IMR-90 (cell line): ENCODE data around the gene PKD1. TPM values are rescaled to one million over a fixed set of nuclear protein-coding genes. Genes with fewer than 3 reads are reported as not detected.

Experiments used
- ATAC-seq: fragments of 200-7000 bp; cut with Tn5 transposase; 2 replicates; pipeline ENCODE4 v1.9.1; 2020; ENCODE audit warnings: low read depth, mild to moderate bottlenecking, moderate library complexity
- BruUV-seq: library from RNA; stranded (reverse); fragments of 400-500 nt; replicated peaks from 2 replicates; lab custom pipeline; 2021; lab: Mats Ljungman, UMichigan
- CTCF ChIA-PET: fragments of 300-600 bp; formaldehyde crosslinking; extraction: SDS; loops from one replicate; lab custom pipeline; 2021; ENCODE audit warnings: antibody characterized with exemption; lab: Yijun Ruan, JAX
- POLR2A ChIA-PET: fragments of 300-600 bp; sonication (Branson Sonifier 250); formaldehyde crosslinking; loops from one replicate; lab custom pipeline; 2022; ENCODE audit warnings: antibody characterized with exemption; ENCODE audit not compliant: unreplicated experiment; lab: Charles Lee
- DNase-seq: peaks from one replicate; pipeline ENCODE4 v3.0.0; 2013
- H2AFZ ChIP-seq: replicated peaks from 2 replicates; pipeline ENCODE3; 2013; ENCODE audit warnings: low read length, mild to moderate bottlenecking; ENCODE audit not compliant: poor library complexity
- H2AK5ac ChIP-seq: 2 replicates; pipeline ENCODE4 v1.6.1; 2013; ENCODE audit warnings: low read depth, low read length, inconsistent platforms
- H2AK9ac ChIP-seq: replicated peaks from 2 replicates; pipeline ENCODE3; 2013; ENCODE audit warnings: mild to moderate bottlenecking, low read depth, low read length, moderate library complexity; ENCODE audit not compliant: poor library complexity
- H2BK120ac ChIP-seq: 2 replicates; pipeline ENCODE4 v1.6.1; 2013; ENCODE audit warnings: low read depth, low read length, inconsistent platforms
- H2BK15ac ChIP-seq: 3 replicates; pipeline ENCODE4 v1.6.1; 2013; ENCODE audit warnings: low read depth, low read length, inconsistent platforms
- H2BK20ac ChIP-seq: 2 replicates; pipeline ENCODE4 v1.6.1; 2013; ENCODE audit warnings: low read depth, mild to moderate bottlenecking, inconsistent platforms, low read length, moderate library complexity
- H2BK5ac ChIP-seq: 2 replicates; pipeline ENCODE4 v1.6.1; 2013; ENCODE audit warnings: mild to moderate bottlenecking, low read depth, low read length, inconsistent platforms; ENCODE audit not compliant: poor library complexity, severe bottlenecking
- H3K14ac ChIP-seq: replicated peaks from 2 replicates; pipeline ENCODE4 v1.6.1; 2013; ENCODE audit warnings: low read depth, low read length, inconsistent platforms
- H3K18ac ChIP-seq: 2 replicates; pipeline ENCODE4 v1.6.1; 2013; ENCODE audit warnings: low read depth, low read length, control low read depth
- H3K23ac ChIP-seq: 2 replicates; pipeline ENCODE4 v1.6.1; 2013; ENCODE audit warnings: low read depth, low read length, inconsistent platforms
- H3K27ac ChIP-seq: 2 replicates; pipeline ENCODE4 v1.5.1; 2013; ENCODE audit warnings: mild to moderate bottlenecking, control low read depth, low read length; ENCODE audit not compliant: insufficient read depth
- H3K27me3 ChIP-seq: 2 replicates; pipeline ENCODE4 v1.6.1; 2013; ENCODE audit warnings: low read length; ENCODE audit not compliant: control insufficient read depth, insufficient read depth
- H3K36me3 ChIP-seq: 2 replicates; pipeline ENCODE4 v1.6.1; 2013; ENCODE audit warnings: low read length, mixed read lengths; ENCODE audit not compliant: control insufficient read depth, insufficient read depth
- H3K4ac ChIP-seq: 2 replicates; pipeline ENCODE4 v1.6.1; 2013; ENCODE audit warnings: low read depth, low read length, inconsistent platforms
- H3K4me1 ChIP-seq: 2 replicates; pipeline ENCODE4 v1.6.1; 2013; ENCODE audit warnings: low read length, mixed read lengths; ENCODE audit not compliant: control insufficient read depth, insufficient read depth
- H3K4me2 ChIP-seq: 2 replicates; pipeline ENCODE4 v1.6.1; 2013; ENCODE audit warnings: low read depth, mild to moderate bottlenecking, control low read depth, low read length, moderate library complexity
- H3K4me3 ChIP-seq: 2 replicates; pipeline ENCODE4 v1.5.1; 2013; ENCODE audit warnings: low read depth, mild to moderate bottlenecking, control low read depth, low read length, moderate library complexity; ENCODE audit not compliant: insufficient read depth
- H3K56ac ChIP-seq: 2 replicates; pipeline ENCODE4 v1.6.1; 2013; ENCODE audit warnings: low read length, inconsistent platforms; ENCODE audit not compliant: insufficient read depth; ENCODE audit errors: extremely low read depth
- H3K79me1 ChIP-seq, 2 experiments: 2 replicates each; pipeline ENCODE4 v1.6.1; 2013; ENCODE audit warnings: low read length in 2 of 2, inconsistent platforms in 1 of 2, low read depth in 1 of 2
- H3K9ac ChIP-seq: 2 replicates; pipeline ENCODE4 v1.6.1; 2013; ENCODE audit warnings: low read depth, low read length, control low read depth
- H3K9me1 ChIP-seq: 2 replicates; pipeline ENCODE4 v1.6.1; 2013; ENCODE audit warnings: low read length, inconsistent platforms; ENCODE audit not compliant: insufficient read depth
- H3K9me3 ChIP-seq: 2 replicates; pipeline ENCODE4 v1.6.1; 2013; ENCODE audit warnings: low read length; ENCODE audit not compliant: control insufficient read depth, insufficient read depth
- H4K20me1 ChIP-seq: 2 replicates; pipeline ENCODE4 v1.6.1; 2013; ENCODE audit warnings: low read length, inconsistent platforms; ENCODE audit not compliant: insufficient read depth
- H4K5ac ChIP-seq: 2 replicates; pipeline ENCODE4 v1.6.1; 2013; ENCODE audit warnings: mild to moderate bottlenecking, low read depth, low read length, control low read depth
- H4K8ac ChIP-seq, 2 experiments: 2 replicates each; pipeline ENCODE4 v1.6.1; 2013; ENCODE audit warnings: low read depth in 2 of 2, low read length in 2 of 2, control low read depth in 1 of 2, inconsistent platforms in 1 of 2
- H4K91ac ChIP-seq: 2 replicates; pipeline ENCODE4 v1.6.1; 2013; ENCODE audit warnings: low read depth, low read length, inconsistent platforms; ENCODE audit not compliant: insufficient read depth
- BHLHE40 ChIP-seq: fragments of 150-350 bp; IDR thresholded peaks from 2 replicates; pipeline ENCODE4 v1.6.1; 2016; ENCODE audit warnings: mild to moderate bottlenecking, low read depth, low read length
- CEBPB ChIP-seq: IDR thresholded peaks from 2 replicates; pipeline ENCODE4 v1.6.1; 2012; ENCODE audit warnings: low read depth, low read length, improper control_type of control experiment
- CHD1 ChIP-seq: IDR thresholded peaks from 2 replicates; pipeline ENCODE4 v1.6.1; 2012; ENCODE audit warnings: low read depth, low read length, improper control_type of control experiment
- FOS ChIP-seq: fragments of 150-350 bp; IDR thresholded peaks from 2 replicates; pipeline ENCODE4 v1.6.1; 2016; ENCODE audit warnings: low read depth, low read length
- MAFK ChIP-seq: IDR thresholded peaks from 2 replicates; pipeline ENCODE4 v1.6.1; 2012; ENCODE audit warnings: low read depth, low read length, improper control_type of control experiment
- MAZ ChIP-seq: IDR thresholded peaks from 2 replicates; pipeline ENCODE4 v1.6.1; 2012; ENCODE audit warnings: low read depth, mild to moderate bottlenecking, low read length, improper control_type of control experiment, moderate library complexity, borderline replicate concordance
- MXI1 ChIP-seq: IDR thresholded peaks from 2 replicates; pipeline ENCODE4 v1.6.1; 2012; ENCODE audit warnings: low read depth, mild to moderate bottlenecking, low read length, moderate library complexity, borderline replicate concordance
- NFE2L2 ChIP-seq: fragments of 150-350 bp; IDR thresholded peaks from 2 replicates; pipeline ENCODE4 v1.6.1; 2016; ENCODE audit warnings: low read depth, mild to moderate bottlenecking, low read length
- RAD21 ChIP-seq: IDR thresholded peaks from 2 replicates; pipeline ENCODE4 v1.6.1; 2012; ENCODE audit warnings: low read length, improper control_type of control experiment
- RCOR1 ChIP-seq: IDR thresholded peaks from 2 replicates; pipeline ENCODE4 v1.6.1; 2012; ENCODE audit warnings: mild to moderate bottlenecking, low read length, improper control_type of control experiment; ENCODE audit not compliant: insufficient replicate concordance
- RFX5 ChIP-seq: IDR thresholded peaks from 2 replicates; pipeline ENCODE4 v1.8.0; 2012; ENCODE audit warnings: low read depth, mild to moderate bottlenecking, low read length, moderate library complexity
- SMC3 ChIP-seq: fragments of 150-350 bp; IDR thresholded peaks from 2 replicates; pipeline ENCODE4 v1.6.1; 2016; ENCODE audit warnings: low read depth, mild to moderate bottlenecking, antibody characterized with exemption, low read length, moderate library complexity
- WGBS, 2 experiments: methylation state at CpG; one replicate each; pipeline versions ENCODE4 v1.1.5 to v1.1.7; 2013; ENCODE audit warnings: missing lambda C conversion rate in 2 of 2; ENCODE audit not compliant: insufficient read length in 1 of 2; ENCODE audit errors: extremely low coverage in 2 of 2; 5-methylcytosine and 5-hydroxymethylcytosine counted together
- dilution Hi-C: fragments of 300-500 bp; cut with HindIII; formaldehyde crosslinking; loops from one replicate; pipeline ENCODE4 v1.14.3; 2018; ENCODE audit warnings: low sequenced_read_pairs; ENCODE audit not compliant: unreplicated experiment
- in situ Hi-C: fragments of 300-500 bp; cut with MboI; formaldehyde crosslinking; loops from 3 replicates; pipeline ENCODE4 v1.14.3; 2019; ENCODE audit warnings: low sequenced_read_pairs, inconsistent platforms, mixed read lengths
- intact Hi-C: fragments of 100-400 bp; cut with micrococcal nuclease; formaldehyde crosslinking; loops from 2 replicates; pipeline ENCODE4 v1.10.0; 2022
- polyA plus RNA-seq, 3 experiments: library from polyadenylated mRNA; depleted of rRNA; stranded (reverse); fragments of >200 nt; gene quantifications; 2 replicates each; pipeline ENCODE4 v1.2.3, GENCODE V29; 2012; ENCODE audit warnings: low replicate concordance in 1 of 3
- total RNA-seq: library from RNA; depleted of rRNA; stranded (reverse); fragments of >200 nt; gene quantifications from 2 replicates; pipeline ENCODE4 v1.2.3, GENCODE V29; 2012
- TF ChIP-seq, protein P1 (sequence below): fragments of 150-350 bp; IDR thresholded peaks from 2 replicates; pipeline ENCODE4 v1.6.1; 2016; ENCODE audit warnings: low read depth, mild to moderate bottlenecking, low read length, moderate library complexity, borderline replicate concordance

Gene PKD1
- total and polyA plus RNA-seq, 2 of the 4 experiments (the other 2 are of a cell fraction): 7.9 to 97.3 TPM

DNA sequence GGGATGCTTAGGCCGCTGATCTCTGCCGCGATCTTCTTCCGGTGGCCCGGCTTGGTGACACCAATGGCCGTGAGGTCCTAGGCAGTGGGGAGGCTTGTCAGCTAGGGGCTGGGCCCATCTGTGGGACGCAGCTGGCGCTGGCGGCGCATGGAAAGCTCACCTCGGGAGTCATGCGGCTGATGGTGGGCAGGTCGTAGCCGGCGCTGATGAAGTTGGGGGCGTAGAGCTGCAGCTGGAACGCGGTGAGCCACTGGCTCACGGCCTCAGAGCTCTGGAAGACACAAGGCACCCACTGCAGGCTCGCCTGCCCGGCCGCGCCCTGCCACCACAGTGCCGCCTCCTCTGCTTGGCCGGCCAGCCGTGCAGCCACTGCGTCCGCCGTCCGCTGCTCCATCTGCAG, 48.0 kb upstream of the PKD1 start:
- no peak overlapping the region for H3K4me2 ChIP-seq
- H2BK120ac ChIP-seq: no peak overlapping the region
- H4K91ac ChIP-seq: no peak overlapping the region
- no peaks in the 10 kb centered on the region for H3K4me1 ChIP-seq
- intact Hi-C loops: no loop called here
- H3K23ac ChIP-seq: no peak overlapping the region
- DNase-seq (no peak), ATAC-seq (no peak)
- in situ Hi-C loops: no loop called here
- TF ChIP-seq, protein P1, sequence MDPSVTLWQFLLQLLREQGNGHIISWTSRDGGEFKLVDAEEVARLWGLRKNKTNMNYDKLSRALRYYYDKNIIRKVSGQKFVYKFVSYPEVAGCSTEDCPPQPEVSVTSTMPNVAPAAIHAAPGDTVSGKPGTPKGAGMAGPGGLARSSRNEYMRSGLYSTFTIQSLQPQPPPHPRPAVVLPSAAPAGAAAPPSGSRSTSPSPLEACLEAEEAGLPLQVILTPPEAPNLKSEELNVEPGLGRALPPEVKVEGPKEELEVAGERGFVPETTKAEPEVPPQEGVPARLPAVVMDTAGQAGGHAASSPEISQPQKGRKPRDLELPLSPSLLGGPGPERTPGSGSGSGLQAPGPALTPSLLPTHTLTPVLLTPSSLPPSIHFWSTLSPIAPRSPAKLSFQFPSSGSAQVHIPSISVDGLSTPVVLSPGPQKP: no peak
- TF ChIP-seq BHLHE40 (no peak), MAZ (no peak), RAD21 (no peak), RFX5 (no peak), NFE2L2 (no peak), FOS (no peak), SMC3 (no peak), CHD1 (no peak), MXI1 (no peak), MAFK (no peak), RCOR1 (no peak), CEBPB (no peak)
- no peak overlapping the region for H2AFZ ChIP-seq
- H2BK15ac ChIP-seq: no peak overlapping the region
- H3K4me3 ChIP-seq: no peak overlapping the region
- H3K14ac ChIP-seq: no peak overlapping the region
- 94% methylated on average over 30 of the region's 30 CpGs; no CpG with 5 or more reads in 1 of the 2 experiments for WGBS, 2 experiments
- H2AK5ac ChIP-seq: no peak overlapping the region
- no peak overlapping the region for H2BK20ac ChIP-seq
- no peaks in the 10 kb centered on the region for H3K36me3 ChIP-seq
- CTCF ChIA-PET: no interaction called here
- H4K8ac ChIP-seq: no peak overlapping the region
- no peak overlapping the region for H3K27ac ChIP-seq
- no peaks in the 10 kb centered on the region for H3K9me3 ChIP-seq
- dilution Hi-C loops: no loop called here
- no TSS peak for BruUV-seq
- no peak overlapping the region for H3K18ac ChIP-seq
- H4K20me1 ChIP-seq: peaks cover 7% of the 10 kb centered on the region; the same call in 1 of the 2 replicates
- no peak overlapping the region for H2BK5ac ChIP-seq
- H4K5ac ChIP-seq: no peak overlapping the region
- H3K9ac ChIP-seq: no peak overlapping the region
- POLR2A ChIA-PET: no interaction called here
- H3K27me3 ChIP-seq: no peaks in the 10 kb centered on the region; the same call in 1 of the 2 replicates
- H3K4ac ChIP-seq: no peak overlapping the region
- H3K9me1 ChIP-seq: peaks cover 3% of the 10 kb centered on the region; the same call in 1 of the 2 replicates
- H3K56ac ChIP-seq: no peak overlapping the region
- H3K79me1 ChIP-seq: no peaks in the 10 kb centered on the region
- no peak overlapping the region for H2AK9ac ChIP-seq
